HepG2 (cell line): Measurements from ENCODE around the gene BAHCC1. TPM values are rescaled to one million over a fixed set of nuclear protein-coding genes. Genes with fewer than 3 reads are reported as not detected.
A peak's percentile ranks its signal among the peaks of the same experiment; 100 is the strongest.

ENCODE experiments used
- CEBPZ ChIP-seq: IDR thresholded peaks from 2 replicates; pipeline ENCODE4 v1.6.1; 2012; ENCODE audit warnings: low read length, improper control_type of control experiment
- HHEX ChIP-seq: IDR thresholded peaks from 2 replicates; pipeline ENCODE4 v1.6.1; 2016; ENCODE audit warnings: control low read depth
- PLSCR1 ChIP-seq: sonication (generic); formaldehyde crosslinking; IDR thresholded peaks from 2 replicates; pipeline ENCODE4 v1.5.0; 2020; ENCODE audit warnings: missing genetic modification reagents, mild to moderate bottlenecking, borderline replicate concordance
- SAP130 ChIP-seq: IDR thresholded peaks from 2 replicates; pipeline ENCODE4 v1.6.1; 2016; ENCODE audit warnings: low read depth
- TP53 ChIP-seq: sonication (generic); formaldehyde crosslinking; conservative IDR thresholded peaks from 2 replicates; pipeline ENCODE4 v1.4.0; 2020; ENCODE audit warnings: missing genetic modification reagents
- ZBTB40 ChIP-seq, 2 experiments: fragments of 450-650 bp in 1 of 2; sonication (generic) in 1 of 2; formaldehyde crosslinking in 1 of 2; IDR thresholded peaks; 2 replicates each; pipeline versions ENCODE4 v1.6.1 to v1.8.0; 2016 to 2022; ENCODE audit warnings: antibody characterized with exemption in 1 of 2, mild to moderate bottlenecking in 1 of 2, missing genetic modification reagents in 1 of 2
- ZC3H13 ChIP-seq: sonication (generic); formaldehyde crosslinking; IDR thresholded peaks from 2 replicates; pipeline ENCODE4 v1.8.1; 2023; ENCODE audit warnings: mild to moderate bottlenecking, missing genetic modification reagents, moderate library complexity
- ZFX ChIP-seq: sonication (generic); formaldehyde crosslinking; IDR thresholded peaks from 2 replicates; pipeline ENCODE4 v1.4.0; 2020; ENCODE audit warnings: mild to moderate bottlenecking, low read depth, missing genetic modification reagents, moderate library complexity
- ZNF446 ChIP-seq: sonication (generic); formaldehyde crosslinking; IDR thresholded peaks from 2 replicates; pipeline ENCODE4 v1.5.0; 2020; ENCODE audit warnings: mild to moderate bottlenecking, missing genetic modification reagents
- ZNF543 ChIP-seq: sonication (generic); formaldehyde crosslinking; IDR thresholded peaks from 2 replicates; pipeline ENCODE4 v1.4.0; 2020; ENCODE audit warnings: mild to moderate bottlenecking, missing genetic modification reagents
- ZNF605 ChIP-seq: sonication (generic); formaldehyde crosslinking; IDR thresholded peaks from 2 replicates; pipeline ENCODE4 v1.8.0; 2022; ENCODE audit warnings: mild to moderate bottlenecking, missing genetic modification reagents
- ZNF781 ChIP-seq: sonication (generic); formaldehyde crosslinking; IDR thresholded peaks from 2 replicates; pipeline ENCODE4 v1.5.1; 2020; ENCODE audit warnings: borderline replicate concordance, mild to moderate bottlenecking, missing genetic modification reagents; ENCODE audit errors: not compliant biosample characterization
- ZNF782 ChIP-seq: sonication (generic); formaldehyde crosslinking; IDR thresholded peaks from 2 replicates; pipeline ENCODE4 v1.4.0; 2020; ENCODE audit warnings: missing genetic modification reagents, mild to moderate bottlenecking, borderline replicate concordance
- ZNF816 ChIP-seq: sonication (generic); formaldehyde crosslinking; IDR thresholded peaks from 2 replicates; pipeline ENCODE4 v1.8.0; 2022; ENCODE audit warnings: missing genetic modification reagents, mild to moderate bottlenecking, borderline replicate concordance
- ZSCAN12 ChIP-seq: sonication (generic); formaldehyde crosslinking; IDR thresholded peaks from 2 replicates; pipeline ENCODE4 v1.9.0; 2021; ENCODE audit warnings: mild to moderate bottlenecking, missing genetic modification reagents
- polyA plus RNA-seq, 8 experiments: library from polyadenylated mRNA; depleted of rRNA in 3 of 8; stranded (reverse) in 7 of 8; unstranded in 1 of 8; fragments of >200 nt; fragmentation: Illumina TruSeq in 4 of 8; extraction: Trizol in 4 of 8; gene quantifications; 2 replicates each; pipeline versions ENCODE4 v1.2.1 to v1.2.3, GENCODE V29; 2011 to 2016; ENCODE audit warnings: low read depth in 4 of 8, missing spikeins in 1 of 8, mixed read lengths in 1 of 8; ENCODE audit not compliant: insufficient read depth in 1 of 8
- total RNA-seq, 5 experiments: library from RNA; depleted of rRNA; stranded (reverse); fragments of >200 nt; fragmentation: Illumina TruSeq; extraction: Trizol; gene quantifications; 2 replicates each; pipeline ENCODE4 v1.2.3, GENCODE V29; 2016; ENCODE audit warnings: low read depth in 1 of 5

Gene BAHCC1
- total and polyA plus RNA-seq, 2 of the 13 experiments (the other 11 are each of a cell fraction or from before 2014, with no cell fraction given): 1.4 to 1.7 TPM

- TF ChIP-seq ZBTB40 (IDR thresholded peaks at IDR 0.05) (no peak), ZBTB40 (CRISPR knock-in tag; IDR thresholded peaks at IDR 0.05) (no peak), PLSCR1 (CRISPR knock-in tag) (no peak), ZNF605 (CRISPR knock-in tag) (no peak), ZSCAN12 (CRISPR knock-in tag) (no peak), SAP130 (CRISPR knock-in tag) (peak; percentile 16; the same call in 1 of the 2 replicates), ZNF816 (no peak), ZNF781 (CRISPR knock-in tag) (no peak), ZC3H13 (CRISPR knock-in tag) (no peak), ZNF782 (CRISPR knock-in tag) (no peak), CEBPZ (no peak), TP53 (no peak), ZNF543 (no peak), HHEX (CRISPR knock-in tag) (no peak), ZNF446 (CRISPR knock-in tag) (no peak), ZFX (peak; percentile 57)
These were observed 7.9 kb upstream of the BAHCC1 start (continued) for GRCh38 chr17:81387100-81388090.
